Muscle of back (tissue), 11 donors: ENCODE data around the gene RPIA. TPM values are rescaled to one million over a fixed set of nuclear protein-coding genes. Genes with fewer than 3 reads are reported as not detected.
"Not testable (repeated sequence)": the region's sequence is repeated elsewhere in the genome, so short reads cannot be mapped to it uniquely, and the experiment has no call there.

Experiments used
- DNase-seq, 3 donors: peaks; one replicate each; pipeline versions ENCODE4 v3.0.0 to v3.0.0-alpha.2; 2013
- polyA plus RNA-seq, 10 donors: library from polyadenylated mRNA; unstranded; fragments of 120-200 nt; gene quantifications; one replicate each; pipeline ENCODE4 v1.2.1, GENCODE V29; 2013; ENCODE audit not compliant: insufficient read length in 10 of 10

Gene RPIA
- polyA plus RNA-seq, 10 donors: 21.9 to 26.5 (median 24.4) TPM

- DNase-seq: peak; percentile 7 to 61 (median 24)
Observed at GRCh38 chr2:88765154-88765888, 73.8 kb downstream of the RPIA start.

DNA sequence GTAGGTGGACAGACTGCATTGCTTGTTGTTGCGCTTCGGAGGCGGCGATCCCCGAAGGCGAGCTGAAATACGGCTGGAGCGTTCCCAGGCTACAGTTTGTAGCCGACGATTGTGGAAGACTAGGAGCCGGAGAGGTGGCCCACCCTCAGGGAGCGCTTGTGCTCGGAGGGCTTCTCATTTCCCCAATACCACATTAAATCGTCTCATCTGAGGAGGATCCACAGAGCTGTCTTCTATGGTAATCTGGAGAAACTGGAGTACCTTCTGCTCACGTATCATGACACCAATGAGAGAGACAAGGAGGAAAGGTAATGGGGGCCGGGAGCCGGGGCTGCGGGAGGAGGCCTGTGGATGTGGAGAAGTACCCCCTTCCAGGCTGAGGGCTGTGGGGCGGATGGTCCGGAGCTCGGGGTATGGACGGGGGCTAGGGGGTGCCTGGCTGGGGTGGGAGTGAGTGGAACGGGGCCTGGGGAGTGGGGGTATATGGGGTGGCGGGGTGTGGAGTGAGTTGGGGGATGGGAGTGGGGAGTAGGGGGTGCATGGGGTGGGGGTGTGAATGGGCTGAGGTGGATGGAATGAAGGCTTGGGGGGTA is 74.5 kb downstream of the RPIA start:
- not testable (repeated sequence) for DNase-seq

- no peak for DNase-seq
Observed at GRCh38 chr2:88770016-88770415, 78.5 kb downstream of the RPIA start.

- DNase-seq: not testable (repeated sequence)
Observed at GRCh38 chr2:88773233-88774028, 82.0 kb downstream of the RPIA start.

DNA sequence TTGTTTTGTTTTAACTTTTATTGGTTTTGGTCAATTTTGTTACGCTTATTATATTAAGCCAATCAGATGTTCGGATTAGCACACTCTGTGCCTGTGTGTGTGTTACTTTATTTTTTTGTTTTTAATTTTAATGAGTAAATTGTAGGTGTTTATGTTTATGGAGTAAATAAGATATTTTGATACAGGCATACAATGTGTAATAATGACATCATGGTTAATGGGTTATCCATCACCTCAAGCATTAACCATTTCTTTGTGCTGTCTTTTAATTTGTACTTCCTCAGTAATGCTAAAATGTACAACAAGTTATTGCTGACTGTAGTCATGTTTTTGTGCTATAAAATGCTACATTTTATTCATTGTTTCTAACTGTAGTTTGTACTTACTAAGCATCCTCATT is 97.7 kb downstream of the RPIA start:
- not testable (repeated sequence) for DNase-seq

GRCh38 chr2:88795932-88796331 is 104.5 kb downstream of the RPIA start:
- DNase-seq: not testable (repeated sequence)

DNA sequence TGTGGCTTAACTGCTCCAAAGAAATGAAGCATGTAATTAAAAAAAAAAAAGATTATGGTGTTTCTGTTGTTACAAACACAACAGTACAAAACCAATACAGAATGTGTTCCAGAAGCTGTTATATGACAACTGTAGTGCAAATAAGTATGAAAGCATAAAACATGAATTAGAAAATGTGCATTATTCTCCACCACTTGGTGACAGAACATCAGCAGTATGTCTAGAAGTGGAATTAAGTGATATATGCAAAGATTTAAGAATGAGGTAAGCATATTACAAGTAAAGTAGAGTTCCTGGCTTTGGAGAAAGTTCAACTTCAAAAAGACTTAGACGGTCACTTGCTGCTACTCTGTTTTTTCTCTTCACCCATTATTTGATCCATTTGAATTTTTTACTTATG is 105.0 kb downstream of the RPIA start:
- DNase-seq: not testable (repeated sequence)

DNA sequence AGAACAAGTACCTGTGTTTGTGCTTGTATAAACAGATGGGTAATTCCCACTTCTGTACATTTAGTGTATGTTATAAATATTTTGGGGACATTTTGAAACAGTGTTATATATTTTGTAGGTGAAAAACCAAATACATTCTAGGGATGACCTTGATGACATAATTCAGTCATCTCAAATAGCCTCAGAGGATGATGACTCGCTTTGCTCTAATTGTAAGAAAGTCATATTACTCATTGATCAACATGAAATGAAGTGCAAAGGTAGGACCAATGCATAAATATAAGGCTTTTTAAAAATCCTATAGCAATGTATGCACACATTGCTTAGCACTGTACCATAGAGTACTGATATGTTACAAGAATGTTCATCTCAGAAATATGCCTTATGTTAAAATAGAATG is 105.7 kb downstream of the RPIA start:
- DNase-seq: not testable (repeated sequence)

Other genes starting within 250 kb of the RPIA start
- gene FOXI3, start 239.0 kb upstream of the RPIA start, polyA plus RNA-seq: 1 to 10 TPM in 1 of 10 donors, under 1 TPM in 2, not detected in 7; 0.07 to 5.1 (median 0.42) TPM
- gene EIF2AK3, start 64.2 kb upstream of the RPIA start, polyA plus RNA-seq: 10 to 100 TPM; 16.7 to 25.4 (median 18.8) TPM